Fibroblast of villous mesenchyme (primary cell): ENCODE measurements around the gene SH2B2. TPM values are rescaled to one million over a fixed set of nuclear protein-coding genes. Genes with fewer than 3 reads are reported as not detected.
"Not testable (repeated sequence)": the region's sequence is repeated elsewhere in the genome, so short reads cannot be mapped to it uniquely, and the experiment has no call there.

Experiments used
- DNase-seq: peaks from one replicate; pipeline ENCODE4 v3.0.0-alpha.2; 2010; ENCODE audit warnings: low read depth
- H3K4me3 ChIP-seq: 2 replicates; pipeline ENCODE4 v1.5.1; 2011; ENCODE audit warnings: low read depth, mild to moderate bottlenecking, low read length
- total RNA-seq: library from RNA; depleted of rRNA; stranded (reverse); fragments of >200 nt; gene quantifications from 2 replicates; pipeline ENCODE4 v1.2.3, GENCODE V29; 2012
- TF ChIP-seq, protein P1 (sequence below): IDR thresholded peaks from 2 replicates; pipeline ENCODE4 v1.5.1; 2012; ENCODE audit warnings: low read depth, mild to moderate bottlenecking, low read length; ENCODE audit not compliant: insufficient read depth

Gene SH2B2
- total RNA-seq, 1 donor, result 0.43 TPM

DNA sequence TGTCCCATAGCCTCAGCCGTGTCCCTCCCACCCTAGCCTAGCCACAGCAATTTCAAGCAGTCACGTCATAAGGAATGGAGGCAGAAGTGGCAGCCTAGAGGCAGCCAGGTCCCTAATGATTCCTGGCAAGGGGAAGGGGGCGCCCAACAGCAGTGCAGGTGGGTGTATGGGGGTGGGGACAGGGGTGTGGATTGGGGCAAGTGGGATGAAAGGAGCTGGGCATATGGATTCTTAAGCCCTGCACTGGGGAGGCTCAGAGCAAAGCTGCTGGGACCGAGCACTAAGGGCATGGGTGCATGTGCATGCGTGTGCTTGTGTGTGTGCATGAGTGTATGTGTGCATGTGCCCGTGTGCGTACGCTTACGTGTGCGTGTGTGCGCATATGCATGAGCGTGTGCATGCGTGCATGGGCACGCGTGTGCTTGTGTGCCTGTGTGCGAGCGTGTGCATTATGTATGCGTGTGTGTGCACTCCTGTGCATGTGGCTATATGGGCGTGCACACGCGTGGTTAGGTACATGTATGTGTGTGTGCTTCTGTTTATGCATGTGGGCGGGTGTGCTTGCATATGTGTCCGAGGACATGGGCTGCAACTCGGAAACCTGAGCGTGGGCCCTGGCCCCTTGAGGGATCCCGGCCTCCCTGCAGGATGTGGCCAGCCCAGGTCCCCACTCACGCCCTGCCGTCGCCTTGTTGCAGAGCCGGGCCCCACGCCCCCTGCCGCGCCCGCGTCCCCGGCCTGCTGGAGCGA is 34.1 kb downstream of the SH2B2 start:
- H3K4me3 ChIP-seq, result no peak overlapping the region
- DNase-seq, result no peak
- TF ChIP-seq, protein P1, sequence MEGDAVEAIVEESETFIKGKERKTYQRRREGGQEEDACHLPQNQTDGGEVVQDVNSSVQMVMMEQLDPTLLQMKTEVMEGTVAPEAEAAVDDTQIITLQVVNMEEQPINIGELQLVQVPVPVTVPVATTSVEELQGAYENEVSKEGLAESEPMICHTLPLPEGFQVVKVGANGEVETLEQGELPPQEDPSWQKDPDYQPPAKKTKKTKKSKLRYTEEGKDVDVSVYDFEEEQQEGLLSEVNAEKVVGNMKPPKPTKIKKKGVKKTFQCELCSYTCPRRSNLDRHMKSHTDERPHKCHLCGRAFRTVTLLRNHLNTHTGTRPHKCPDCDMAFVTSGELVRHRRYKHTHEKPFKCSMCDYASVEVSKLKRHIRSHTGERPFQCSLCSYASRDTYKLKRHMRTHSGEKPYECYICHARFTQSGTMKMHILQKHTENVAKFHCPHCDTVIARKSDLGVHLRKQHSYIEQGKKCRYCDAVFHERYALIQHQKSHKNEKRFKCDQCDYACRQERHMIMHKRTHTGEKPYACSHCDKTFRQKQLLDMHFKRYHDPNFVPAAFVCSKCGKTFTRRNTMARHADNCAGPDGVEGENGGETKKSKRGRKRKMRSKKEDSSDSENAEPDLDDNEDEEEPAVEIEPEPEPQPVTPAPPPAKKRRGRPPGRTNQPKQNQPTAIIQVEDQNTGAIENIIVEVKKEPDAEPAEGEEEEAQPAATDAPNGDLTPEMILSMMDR, result no peak

DNA sequence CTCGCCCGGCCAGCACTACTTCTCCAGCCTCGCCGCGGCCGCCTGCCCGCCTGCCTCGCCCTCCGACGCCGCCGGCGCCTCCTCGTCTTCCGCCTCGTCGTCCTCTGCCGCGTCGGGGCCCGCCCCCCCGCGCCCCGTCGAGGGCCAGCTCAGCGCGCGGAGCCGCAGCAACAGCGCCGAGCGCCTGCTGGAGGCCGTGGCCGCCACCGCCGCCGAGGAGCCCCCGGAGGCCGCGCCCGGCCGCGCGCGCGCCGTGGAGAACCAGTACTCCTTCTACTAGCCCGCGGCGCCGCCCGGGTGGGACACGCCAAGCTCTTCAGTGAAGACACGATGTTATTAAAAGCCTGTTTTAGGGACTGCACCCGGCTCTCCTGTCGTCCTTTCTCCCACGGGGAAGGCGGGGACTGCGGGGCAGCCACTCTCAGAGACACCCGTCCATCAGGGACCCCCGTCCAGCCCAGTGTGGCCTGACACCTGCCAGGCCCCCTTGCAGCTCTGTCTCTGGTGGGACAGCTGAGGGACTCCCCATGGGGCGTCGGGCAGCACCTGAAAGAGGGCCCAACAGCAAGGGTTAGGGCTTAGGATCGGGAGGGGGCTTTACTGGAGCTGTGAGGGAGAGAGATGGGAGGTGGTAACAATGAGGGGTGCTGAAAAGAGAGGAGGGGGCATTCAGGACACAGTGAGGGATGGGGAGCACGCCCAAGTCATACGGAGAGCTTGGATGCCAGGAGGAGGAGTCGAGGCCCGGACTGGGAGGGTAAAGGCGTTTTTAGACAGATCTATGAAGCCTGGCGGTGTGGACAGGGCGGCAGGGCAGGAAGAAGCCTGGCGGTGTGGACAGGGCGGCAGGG is 34.9 kb downstream of the SH2B2 start:
- TF ChIP-seq, protein P1, result no peak
- no peak overlapping the region for H3K4me3 ChIP-seq
- no peak for DNase-seq

DNA sequence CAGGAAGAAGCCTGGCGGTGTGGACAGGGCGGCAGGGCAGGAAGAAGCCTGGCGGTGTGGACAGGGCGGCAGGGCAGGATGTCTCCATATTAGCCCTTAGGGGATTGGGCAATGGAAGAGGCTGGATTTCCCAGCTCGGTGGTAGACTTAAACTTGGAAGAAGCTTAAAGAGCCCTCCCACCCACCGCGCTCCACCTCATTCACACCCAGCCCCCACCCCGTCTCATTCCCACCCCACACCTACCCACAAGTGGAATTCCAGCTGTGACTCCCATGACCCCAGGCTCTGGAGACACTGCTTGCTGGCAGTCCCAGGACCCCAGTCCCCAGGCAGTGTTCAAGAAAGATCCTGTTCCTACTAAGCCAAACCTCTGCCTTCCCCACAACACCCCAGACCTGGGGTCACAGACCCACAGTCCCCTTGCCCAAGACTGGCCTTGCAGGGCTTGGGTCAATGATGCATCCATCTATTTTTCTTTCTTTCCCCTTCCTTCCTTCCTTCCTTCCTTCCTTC is 35.6 kb downstream of the SH2B2 start:
- TF ChIP-seq, protein P1, result no peak
- DNase-seq, result no peak
- H3K4me3 ChIP-seq, result no peak overlapping the region

DNA sequence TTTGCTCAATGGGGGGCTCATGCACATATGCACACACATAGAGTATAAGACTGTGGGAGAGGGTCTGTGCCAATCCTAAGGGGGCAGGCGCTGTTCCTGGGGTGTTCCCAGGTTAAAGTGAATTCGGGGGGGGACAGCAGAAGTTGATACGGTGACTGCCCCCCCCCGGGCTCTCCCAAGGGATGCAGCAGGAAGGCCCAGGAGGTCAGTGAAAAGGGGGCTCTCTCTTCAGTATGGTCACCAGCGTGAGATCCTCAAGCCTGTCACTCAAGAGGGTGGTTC is 37.2 kb downstream of the SH2B2 start:
- no peak overlapping the region for H3K4me3 ChIP-seq
- no peak for DNase-seq
- TF ChIP-seq, protein P1, result no peak

DNA sequence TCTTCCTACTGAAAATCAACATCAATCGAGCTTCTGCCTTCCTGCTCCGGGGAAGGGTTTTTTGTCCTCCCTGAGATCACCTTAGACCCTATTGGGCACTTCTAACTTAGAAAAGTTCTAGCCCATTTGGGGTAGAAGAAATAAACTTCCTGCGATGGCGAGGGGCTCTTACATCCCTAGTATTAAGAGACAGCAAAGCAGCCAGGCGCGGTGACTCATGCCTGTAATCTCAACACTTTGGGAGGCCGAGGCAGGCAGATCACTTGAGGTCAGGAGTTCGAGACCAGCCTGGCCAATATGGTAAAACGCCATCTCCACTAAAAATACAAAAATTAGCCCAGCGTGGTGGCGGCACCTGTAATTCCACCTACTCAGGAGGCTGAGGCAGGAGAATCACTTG is 38.4 kb downstream of the SH2B2 start:
- not testable (repeated sequence) for DNase-seq, H3K4me3 ChIP-seq

DNA sequence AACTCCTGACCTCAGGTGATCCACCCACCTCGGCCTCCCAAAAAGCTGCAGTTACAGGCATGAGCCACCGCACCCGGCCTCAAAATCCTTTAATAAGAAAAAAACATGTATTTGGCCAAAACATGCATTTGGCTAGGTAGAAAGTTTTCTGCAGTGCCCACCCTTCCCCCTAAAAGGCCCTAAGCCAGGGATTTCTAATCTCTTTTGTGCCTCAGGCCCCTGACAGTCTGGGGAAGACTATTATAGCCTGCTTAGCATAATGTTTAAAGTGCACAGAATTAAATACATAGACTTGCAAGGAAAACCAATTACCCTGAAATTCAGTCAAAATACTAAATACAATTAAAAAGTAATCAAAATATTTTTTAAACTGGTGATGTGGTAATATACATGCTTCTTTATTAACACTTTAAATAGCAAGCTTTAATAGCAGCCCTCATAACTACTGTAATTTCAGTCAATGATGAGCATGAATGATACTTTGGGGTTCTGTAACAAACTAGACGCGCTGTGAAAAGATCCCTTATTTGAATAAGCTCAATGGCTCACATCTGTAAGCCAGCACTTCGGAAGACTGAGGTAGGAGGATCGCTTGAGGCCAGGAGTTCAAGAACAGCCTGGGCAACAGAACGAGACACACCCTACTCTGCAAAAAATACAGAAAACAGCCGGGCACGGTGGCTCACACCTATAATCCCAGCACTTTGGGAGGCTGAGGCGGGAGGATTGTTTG is 39.7 kb downstream of the SH2B2 start:
- TF ChIP-seq, protein P1, result no peak
- no peak for DNase-seq
- H3K4me3 ChIP-seq, result no peak overlapping the region

DNA sequence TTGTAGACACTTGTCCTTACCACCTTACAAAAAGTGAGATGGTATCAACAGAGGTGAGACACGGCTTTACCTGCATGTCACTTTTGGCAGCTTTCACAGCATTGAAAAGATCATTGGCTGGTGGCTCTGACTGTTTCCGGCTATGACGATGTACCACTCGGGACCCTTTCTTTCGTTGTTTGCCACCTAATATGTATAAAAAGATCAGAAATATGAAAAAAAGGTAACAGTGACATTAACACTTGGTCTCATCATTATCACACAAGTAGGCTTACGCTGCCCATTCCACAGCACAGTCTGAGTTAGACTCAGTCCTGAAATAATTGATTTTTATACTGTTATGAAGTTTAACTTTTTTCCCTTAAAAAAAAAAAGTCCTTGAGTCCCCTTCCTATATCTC is 40.5 kb downstream of the SH2B2 start:
- DNase-seq, H3K4me3 ChIP-seq: not testable (repeated sequence)

DNA sequence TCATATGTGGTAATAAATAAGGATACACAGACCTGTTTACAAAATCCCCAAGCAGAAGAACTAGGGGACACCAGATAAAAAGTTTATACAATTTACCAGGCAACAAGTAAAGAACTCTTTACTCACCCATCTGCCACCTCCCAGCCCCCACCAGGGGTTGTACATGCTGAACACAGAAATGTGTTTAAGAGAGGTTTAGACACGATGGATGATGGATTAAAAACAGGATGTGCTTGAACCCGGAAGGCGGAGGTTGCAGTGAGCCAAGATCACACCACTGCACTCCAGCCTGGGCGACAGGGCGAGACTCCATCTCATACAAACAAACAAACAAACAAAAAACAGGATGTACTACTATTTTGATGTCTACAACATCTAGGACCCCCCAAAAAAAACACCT is 42.2 kb downstream of the SH2B2 start:
- H3K4me3 ChIP-seq, DNase-seq: not testable (repeated sequence)

DNA sequence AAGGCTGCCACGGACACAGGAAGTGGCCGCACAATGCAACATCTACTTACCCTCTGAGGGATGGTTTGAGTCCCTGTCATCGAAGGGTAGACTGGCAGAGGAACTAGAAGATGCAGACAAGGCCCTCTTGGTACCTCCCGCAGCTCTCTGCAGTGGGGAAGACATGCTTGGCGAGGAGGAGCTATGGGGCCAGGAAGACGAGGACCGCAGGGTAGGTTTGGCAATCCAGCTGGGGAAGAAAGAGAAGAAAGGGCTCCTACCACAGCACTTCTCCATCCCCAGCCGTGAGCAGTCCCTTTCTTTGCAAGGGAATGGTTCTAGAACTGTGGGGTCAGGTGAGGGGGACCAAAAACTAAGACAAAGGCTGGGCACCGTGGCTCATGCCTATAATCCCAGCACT is 42.7 kb downstream of the SH2B2 start:
- DNase-seq, H3K4me3 ChIP-seq: not testable (repeated sequence)

DNA sequence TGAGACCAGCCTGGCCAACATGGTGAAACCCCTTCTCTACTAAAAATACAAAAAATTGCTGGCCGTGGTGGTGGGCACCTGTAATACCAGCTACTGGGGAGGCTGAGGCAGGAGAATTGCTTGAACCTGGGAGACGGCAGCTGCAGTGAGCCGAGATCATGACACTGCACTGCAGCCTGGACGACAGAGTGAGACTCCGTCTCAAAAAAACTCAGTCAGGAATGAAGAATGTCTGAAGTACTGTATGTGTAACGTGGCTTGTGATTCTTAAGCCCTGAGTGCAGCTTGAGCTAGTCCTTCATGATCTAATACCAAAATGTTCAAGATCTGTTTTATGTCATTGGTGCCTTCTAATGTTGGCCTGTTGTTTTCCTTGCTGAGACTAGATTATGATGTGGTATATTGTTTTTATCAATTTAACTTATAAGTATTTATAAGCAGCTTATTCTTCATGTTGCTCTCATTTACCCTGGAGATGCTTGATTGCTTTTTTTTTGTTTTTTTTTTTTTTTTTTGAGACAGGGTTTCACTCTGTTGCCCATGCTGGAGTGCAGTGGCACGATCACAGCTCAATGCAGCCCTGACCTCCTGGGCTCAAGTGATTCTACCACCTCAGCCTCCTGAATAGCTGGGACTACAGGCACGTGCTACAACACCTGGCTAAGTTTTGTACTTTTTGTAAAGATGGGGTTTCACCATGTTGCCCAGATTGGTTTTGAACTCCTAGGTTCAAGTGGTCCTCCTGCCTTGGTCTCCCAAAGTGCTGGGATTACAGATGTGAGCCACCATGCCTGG is 44.2 kb downstream of the SH2B2 start:
- H3K4me3 ChIP-seq, DNase-seq: not testable (repeated sequence)

DNA sequence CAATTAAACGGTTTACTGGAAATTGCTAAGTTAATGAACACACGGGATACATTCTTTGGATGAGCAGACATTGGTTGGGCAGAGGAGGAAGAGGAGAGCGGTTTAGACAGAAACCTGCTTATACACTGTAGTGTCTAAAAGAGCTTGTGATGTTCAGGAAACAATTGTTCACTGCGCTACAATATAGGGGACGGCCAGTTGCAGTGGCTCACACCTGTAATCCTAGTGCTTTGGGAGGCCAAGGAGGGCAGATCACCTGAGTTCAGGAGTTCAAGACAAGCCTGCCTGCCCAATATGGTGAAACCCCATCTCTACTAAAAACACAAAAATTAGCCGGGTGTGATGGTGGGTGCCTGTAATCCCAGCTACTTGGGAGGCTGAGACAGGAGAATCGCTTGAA is 48.9 kb downstream of the SH2B2 start:
- DNase-seq, H3K4me3 ChIP-seq: not testable (repeated sequence)
